ENCODE results near the gene SV2B.

DNA sequence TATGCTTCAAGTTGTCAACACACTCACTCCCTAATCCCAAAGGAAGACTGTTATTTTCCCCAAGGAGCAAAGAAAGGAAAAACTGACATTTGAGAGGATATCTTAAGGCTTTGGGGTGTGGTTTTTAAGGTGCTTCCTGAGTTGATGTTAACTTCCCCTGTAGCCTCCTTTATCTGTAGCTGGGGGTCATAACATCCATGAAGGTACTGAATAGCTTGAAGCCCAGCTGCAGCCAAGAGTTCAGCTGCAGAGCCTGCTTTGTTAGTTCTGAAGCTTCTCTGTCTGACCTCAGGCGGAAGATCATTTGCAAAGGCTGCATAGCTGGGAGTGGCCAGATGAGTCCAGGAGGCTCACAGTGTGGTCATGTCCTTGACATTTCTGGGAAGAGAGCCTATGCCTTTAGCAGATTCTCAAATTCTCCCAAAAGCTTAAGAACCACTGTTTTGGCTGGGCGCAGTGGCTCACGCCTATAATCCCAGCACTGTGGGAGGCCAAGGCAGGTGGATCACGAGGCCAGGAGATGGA is 165.4 kb downstream of the SV2B start:
- TF ChIP-seq CTCF (IDR thresholded peaks at IDR 0.05; ENCODE audit: insufficient read depth, low read length, poor library complexity, severe bottlenecking) (no peak), EZH2phosphoT487 (conservative IDR thresholded peaks at IDR 0.05; ENCODE audit: low read length) (no peak)

Measured in SU-DHL-6 (cell line).